HG03469 (cell line): ENCODE data around the gene APEH.
"Not testable (repeated sequence)": the region's sequence is repeated elsewhere in the genome, so short reads cannot be mapped to it uniquely, and the experiment has no call there.

Experiments used
- ATAC-seq: cut with Tn5 transposase; IDR thresholded peaks from one replicate; pipeline ENCODE4 v1.9.1; 2021; ENCODE audit warnings: mild to moderate bottlenecking, moderate library complexity, moderate number of reproducible peaks; ENCODE audit not compliant: unreplicated experiment

Gene APEH

GRCh38 chr3:49667701-49668413 lies 6.3 kb upstream of the APEH start:
- ATAC-seq, result no peak

DNA sequence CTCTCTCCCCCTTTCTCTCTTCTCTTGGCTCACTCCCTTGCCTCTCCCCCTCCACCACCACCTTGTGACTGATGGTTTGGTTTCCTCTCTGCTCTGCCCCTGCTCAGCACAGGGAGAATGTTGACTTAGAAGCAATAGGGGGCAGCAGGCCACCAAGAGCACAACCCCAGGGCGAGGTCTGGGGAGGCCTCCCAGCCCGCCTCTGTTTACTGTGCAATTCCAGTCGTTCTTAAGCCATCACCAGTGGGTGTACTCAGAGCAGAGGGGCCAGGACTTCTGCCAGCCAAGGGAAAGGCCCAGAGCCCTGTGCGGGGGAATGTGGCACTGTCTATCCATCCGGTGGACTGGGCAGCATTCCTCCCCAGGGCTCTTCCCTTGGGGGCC lies 5.7 kb upstream of the APEH start:
- no peak for ATAC-seq

DNA sequence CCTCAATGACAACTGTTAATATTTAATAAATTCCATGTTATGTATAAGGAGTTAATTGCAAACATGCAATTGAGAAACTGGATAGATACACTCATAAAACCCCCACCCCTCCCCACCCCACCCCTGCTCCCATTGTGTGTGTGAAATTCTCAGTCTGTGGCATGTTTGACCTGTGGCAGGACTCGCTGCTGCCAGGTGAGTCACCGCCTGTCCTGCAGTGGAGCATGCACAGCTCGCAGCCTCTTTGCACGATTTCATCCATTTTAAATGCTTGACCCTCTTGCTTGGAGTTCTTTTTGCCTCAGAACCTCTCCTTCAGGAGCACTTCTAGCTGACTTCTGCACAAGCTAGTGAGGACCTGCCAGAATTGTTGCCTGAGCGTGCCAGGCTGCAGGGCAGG lies 5.3 kb upstream of the APEH start:
- no peak for ATAC-seq

DNA sequence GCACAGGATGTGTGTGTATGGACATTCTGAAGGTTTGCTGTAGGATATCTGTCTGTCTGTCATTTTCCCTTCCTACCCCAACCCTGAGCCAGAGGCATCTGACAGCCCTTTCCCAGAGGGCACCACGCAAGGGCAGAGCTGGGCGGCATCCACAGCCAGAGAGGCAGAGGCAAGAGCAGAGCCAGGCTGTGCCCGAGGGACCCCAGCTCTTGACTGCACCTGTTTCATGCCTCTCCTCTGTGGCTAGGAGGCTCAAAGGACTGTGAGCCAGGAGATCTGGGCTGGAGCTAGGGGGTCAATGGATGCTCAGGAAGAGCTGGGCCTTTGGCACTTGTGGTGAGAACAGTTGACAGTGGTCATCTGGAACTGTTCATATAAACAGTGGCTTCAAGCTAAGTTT lies 4.8 kb upstream of the APEH start:
- no peak for ATAC-seq

- no peak for ATAC-seq
Observed at GRCh38 chr3:49670940-49671290, 3.2 kb upstream of the APEH start.

GRCh38 chr3:49671291-49672288 lies 2.6 kb upstream of the APEH start:
- ATAC-seq, result no peak

DNA sequence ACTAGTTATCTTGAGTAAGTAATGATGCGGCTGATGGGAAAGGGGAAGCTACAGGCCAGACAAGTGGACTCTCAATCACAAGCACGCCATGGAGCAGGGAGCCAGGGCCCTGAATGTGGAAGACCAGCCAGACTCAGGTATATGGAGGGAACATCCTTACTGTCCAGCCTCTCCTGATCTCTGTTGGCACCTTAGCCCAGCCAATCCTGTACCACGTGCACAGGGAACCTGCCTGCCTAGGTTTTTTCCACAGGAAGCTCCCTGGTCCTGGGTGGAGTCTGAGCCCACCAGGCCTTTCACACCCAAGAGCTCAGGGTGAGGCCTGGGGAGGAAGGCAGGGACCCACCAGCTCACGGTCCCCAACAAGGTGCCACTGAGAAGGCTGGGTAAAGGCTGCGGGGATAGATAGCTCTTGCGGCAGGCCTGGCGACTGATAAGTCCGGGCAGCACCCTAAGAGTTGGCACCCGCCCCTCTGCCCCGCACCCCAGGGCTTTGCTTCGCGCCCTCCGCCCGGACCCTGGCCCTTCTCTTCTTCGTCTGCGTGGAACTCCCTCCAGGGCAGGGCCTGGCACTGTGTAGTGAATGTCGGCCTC lies 933 bp upstream of the APEH start:
- ATAC-seq, result no peak

DNA sequence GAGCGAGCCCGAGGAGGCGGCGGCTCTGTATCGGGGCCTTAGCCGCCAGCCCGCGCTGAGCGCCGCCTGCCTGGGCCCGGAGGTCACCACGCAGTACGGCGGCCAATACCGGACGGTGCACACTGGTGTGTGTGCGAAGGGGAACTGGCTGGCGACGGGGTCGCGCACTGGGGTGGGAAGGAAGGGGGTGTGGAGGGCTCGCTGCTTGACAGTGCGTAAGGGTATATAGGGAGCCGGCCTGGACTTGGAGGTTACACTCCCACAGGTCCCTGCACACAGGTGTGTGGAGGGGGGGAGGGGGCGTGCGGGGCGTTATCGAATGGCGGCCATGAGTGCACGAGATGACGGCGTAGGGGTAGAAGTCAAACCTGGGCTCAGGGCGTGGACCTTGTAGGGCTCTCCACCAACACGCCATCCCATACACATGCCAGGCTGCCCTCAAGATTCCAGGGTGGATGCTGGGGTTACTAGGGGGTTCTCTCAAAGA lies 389 bp downstream of the APEH start:
- ATAC-seq, result peak; percentile 23

DNA sequence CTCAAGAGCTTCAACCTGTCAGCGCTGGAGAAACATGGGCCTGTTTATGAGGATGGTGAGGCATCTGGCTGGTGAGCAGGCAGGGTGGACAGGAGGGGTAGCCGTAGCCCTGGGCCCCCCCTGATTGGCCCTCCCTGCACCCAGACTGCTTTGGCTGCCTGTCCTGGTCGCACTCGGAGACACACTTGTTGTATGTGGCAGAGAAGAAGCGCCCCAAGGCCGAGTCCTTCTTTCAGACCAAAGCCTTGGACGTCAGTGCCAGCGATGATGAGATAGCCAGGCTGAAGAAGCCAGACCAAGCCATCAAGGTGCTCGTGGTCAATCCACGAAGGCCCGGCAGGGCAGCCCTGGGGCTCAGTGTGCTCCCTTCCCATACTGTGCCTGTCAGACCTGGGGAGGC lies 1.8 kb downstream of the APEH start:
- no peak for ATAC-seq

GRCh38 chr3:49680493-49681231 lies 6.5 kb downstream of the APEH start:
- ATAC-seq, result no peak

GRCh38 chr3:49681232-49681522 lies 7.0 kb downstream of the APEH start:
- ATAC-seq, result no peak

GRCh38 chr3:49681543-49681942 lies 7.4 kb downstream of the APEH start:
- ATAC-seq, result no peak

DNA sequence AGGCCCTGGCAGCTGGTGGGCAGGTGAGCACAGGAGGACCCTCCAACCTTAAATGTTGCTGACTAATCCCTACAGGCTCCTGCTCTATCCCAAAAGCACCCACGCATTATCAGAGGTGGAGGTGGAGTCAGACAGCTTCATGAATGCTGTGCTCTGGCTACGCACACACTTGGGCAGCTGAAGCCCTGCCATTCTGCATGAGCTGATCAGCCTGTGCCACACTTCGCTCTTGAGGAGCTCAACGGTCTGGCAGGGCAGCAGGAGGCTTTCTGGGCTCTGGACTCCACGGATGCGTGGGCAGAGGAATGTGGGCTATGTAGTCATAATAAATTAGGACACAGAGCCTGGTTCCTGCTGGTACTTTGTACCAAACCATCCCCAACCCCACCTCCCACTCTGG lies 9.0 kb downstream of the APEH start:
- no peak for ATAC-seq

DNA sequence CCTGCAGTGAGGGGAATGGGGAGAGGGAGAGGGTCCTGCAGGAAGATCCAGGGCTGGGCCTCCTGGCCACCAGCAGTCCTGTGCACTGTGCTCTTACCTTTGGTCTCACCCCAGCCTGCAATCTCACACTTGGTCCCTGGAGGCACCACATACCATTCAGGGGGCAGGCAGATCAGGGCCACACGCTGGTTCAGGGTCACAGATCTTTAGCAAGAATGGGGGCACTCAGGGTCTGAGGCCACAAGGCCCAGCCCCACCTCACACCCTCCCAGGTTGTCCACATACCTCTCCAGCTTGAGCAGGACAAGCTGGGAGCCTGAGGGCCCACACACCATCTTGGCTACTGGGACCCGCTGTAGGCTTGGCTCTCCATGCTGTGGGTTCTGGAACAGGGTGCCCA lies 10.3 kb downstream of the APEH start:
- not testable (repeated sequence) for ATAC-seq

GRCh38 chr3:49685103-49685502 lies 11.0 kb downstream of the APEH start:
- not testable (repeated sequence) for ATAC-seq

DNA sequence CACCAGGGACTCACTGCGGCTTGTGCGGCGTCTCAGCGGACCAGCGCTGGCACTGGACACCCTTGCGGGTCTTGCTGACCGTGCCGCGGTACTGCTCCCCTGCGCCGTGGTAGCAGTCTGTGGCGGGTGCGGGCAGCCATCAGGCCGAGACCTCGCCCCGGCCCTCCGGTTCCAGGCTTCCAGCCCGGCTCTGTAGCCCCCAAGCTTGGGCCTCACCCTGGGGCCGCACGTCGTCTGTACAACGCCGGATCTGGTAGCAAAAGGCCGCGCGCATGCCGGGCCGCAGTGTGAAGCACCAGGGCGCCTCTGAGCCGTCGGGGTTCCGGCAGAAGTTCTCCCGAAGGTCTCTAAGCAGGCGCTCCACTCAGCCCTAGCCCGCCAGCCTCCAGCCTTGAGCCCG lies 11.7 kb downstream of the APEH start:
- not testable (repeated sequence) for ATAC-seq

- not testable (repeated sequence) for ATAC-seq
Observed at GRCh38 chr3:49686346-49686745, 12.2 kb downstream of the APEH start.

GRCh38 chr3:49686769-49687423 lies 12.7 kb downstream of the APEH start:
- not testable (repeated sequence) for ATAC-seq

DNA sequence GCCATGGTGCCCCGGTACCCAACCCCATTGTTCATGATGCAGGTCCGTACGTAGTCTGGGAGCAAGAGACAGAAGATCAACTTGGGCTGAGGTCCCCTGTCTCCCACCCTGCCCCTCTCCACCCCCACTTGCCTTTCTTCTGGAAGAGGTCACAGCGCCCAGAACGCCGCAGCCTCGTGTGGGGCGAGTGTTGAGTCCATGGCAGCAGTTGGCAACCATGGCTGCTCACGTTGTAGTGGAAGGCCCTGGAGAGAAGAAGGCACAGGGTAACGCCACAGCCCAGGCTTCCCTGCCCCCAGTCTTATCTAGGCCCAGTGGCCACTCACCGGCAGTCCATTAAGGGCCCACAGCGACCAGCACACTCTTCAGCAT lies 13.3 kb downstream of the APEH start:
- not testable (repeated sequence) for ATAC-seq

DNA sequence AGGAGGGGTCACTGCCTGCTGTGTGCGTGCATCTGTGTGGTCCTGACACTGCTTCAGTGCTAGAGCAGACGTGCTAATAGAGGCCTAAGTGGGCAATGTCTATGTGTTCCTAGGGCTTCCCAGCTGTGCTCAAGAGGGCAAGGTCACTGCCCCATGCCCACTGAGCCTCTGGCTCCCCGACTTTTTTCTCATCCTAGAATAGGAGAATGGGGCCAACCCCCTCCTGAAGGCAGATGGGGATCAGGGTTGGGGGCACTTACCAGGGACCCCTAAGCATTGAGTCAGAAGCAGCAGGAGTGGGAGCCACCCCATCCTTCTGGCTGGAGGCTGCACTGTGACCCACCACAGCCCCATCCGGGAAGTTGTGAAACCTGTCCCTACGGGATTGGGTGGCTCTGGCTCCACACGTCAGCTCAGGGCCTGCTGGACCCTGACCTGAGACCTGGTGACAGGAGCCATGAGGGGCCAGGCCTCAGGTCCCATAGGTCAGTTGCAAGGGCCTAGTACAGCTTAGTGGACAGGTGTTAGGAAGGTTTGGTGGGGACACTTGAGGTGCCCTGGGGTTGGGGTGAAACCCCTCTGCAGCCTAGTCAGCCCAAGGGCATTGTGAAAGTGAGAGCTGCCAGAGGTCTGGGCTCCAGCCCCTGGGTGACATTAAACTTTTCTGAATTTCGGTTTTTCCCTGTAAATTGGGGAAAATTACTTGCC lies 14.3 kb downstream of the APEH start:
- ATAC-seq, result not testable (repeated sequence)
